B cell (primary cell): ENCODE measurements around the gene LRRC7.

Experiments
- EZH2 ChIP-seq: IDR thresholded peaks from 2 replicates; pipeline ENCODE4 v1.6.1; 2012; ENCODE audit warnings: borderline replicate concordance, low read depth, mild to moderate bottlenecking, moderate library complexity, low read length; ENCODE audit not compliant: insufficient read depth, poor library complexity, severe bottlenecking
- TF ChIP-seq, protein P1 (sequence below): fragments of 200-600 bp; IDR thresholded peaks from one replicate; pipeline ENCODE4 v1.8.0; 2022; ENCODE audit warnings: antibody characterized with exemption, mild to moderate bottlenecking

DNA sequence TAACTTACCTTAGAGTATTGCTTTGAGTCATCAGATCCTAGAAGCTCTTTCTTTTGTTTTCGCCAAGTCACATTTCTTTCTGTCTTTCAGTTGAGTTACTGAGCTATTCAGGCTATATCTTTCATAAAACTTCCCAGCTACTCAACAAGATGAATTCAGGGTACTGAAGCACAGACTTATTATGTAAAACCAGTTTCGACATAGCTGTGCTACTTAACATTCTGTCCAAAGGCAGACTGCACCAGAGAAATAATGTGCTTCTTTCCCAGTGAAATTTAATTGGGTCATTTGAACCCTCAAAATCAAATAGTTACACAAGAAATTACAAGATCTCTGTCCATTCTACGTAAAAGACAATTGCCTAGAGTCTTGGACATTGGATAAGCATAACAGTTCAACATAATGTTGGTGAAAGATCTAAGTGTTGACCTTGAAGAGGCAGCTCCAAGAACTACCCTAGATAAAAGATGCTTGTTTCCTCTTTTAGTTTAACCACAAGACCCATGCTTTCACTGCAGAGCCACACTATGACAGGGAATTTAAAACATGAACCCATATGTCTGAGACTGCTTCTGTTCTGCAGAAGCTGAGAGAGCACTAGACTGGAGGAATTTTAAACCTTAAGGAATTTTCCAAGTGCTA lies 474.5 kb downstream of the LRRC7 start:
- TF ChIP-seq, protein P1, sequence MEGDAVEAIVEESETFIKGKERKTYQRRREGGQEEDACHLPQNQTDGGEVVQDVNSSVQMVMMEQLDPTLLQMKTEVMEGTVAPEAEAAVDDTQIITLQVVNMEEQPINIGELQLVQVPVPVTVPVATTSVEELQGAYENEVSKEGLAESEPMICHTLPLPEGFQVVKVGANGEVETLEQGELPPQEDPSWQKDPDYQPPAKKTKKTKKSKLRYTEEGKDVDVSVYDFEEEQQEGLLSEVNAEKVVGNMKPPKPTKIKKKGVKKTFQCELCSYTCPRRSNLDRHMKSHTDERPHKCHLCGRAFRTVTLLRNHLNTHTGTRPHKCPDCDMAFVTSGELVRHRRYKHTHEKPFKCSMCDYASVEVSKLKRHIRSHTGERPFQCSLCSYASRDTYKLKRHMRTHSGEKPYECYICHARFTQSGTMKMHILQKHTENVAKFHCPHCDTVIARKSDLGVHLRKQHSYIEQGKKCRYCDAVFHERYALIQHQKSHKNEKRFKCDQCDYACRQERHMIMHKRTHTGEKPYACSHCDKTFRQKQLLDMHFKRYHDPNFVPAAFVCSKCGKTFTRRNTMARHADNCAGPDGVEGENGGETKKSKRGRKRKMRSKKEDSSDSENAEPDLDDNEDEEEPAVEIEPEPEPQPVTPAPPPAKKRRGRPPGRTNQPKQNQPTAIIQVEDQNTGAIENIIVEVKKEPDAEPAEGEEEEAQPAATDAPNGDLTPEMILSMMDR: no peak
- TF ChIP-seq EZH2: no peak
